HEK293 (cell line): ENCODE results near the gene MT1F.
A peak's percentile ranks its signal among the peaks of the same experiment; 100 is the strongest.

Experiments
- CTCF ChIA-PET: fragments of 350-600 bp; formaldehyde crosslinking; extraction: SDS; loops from one replicate; lab custom pipeline; 2021; ENCODE audit warnings: antibody characterized with exemption; lab: Yijun Ruan, JAX
- POLR2A ChIA-PET: fragments of 300-600 bp; formaldehyde crosslinking; extraction: SDS; loops from one replicate; lab custom pipeline; 2020; ENCODE audit warnings: antibody characterized with exemption, inconsistent platforms; lab: Yijun Ruan, JAX
- H3K27ac ChIP-seq: fragments of 200-500 bp; sonication (Bioruptor generic); 2 replicates; pipeline ENCODE4 v1.5.1; 2014; ENCODE audit warnings: low read depth, low read length, control low read depth, inconsistent platforms; ENCODE audit errors: extremely low read depth
- H3K36me3 ChIP-seq, 2 experiments: fragments of 200-500 bp in 1 of 2; sonication (Bioruptor generic) in 1 of 2; 1 replicate in 1 of 2; 2 replicates in 1 of 2; pipeline ENCODE4 v1.5.1; 2014 to 2017; ENCODE audit warnings: inconsistent platforms in 2 of 2, low read length in 2 of 2; ENCODE audit not compliant: control insufficient read depth in 2 of 2, insufficient read depth in 1 of 2
- H3K4me1 ChIP-seq: fragments of 200-500 bp; sonication (Bioruptor generic); 2 replicates; pipeline ENCODE4 v1.5.1; 2014; ENCODE audit warnings: mild to moderate bottlenecking, low read length, inconsistent platforms; ENCODE audit not compliant: control insufficient read depth, insufficient read depth
- H3K4me3 ChIP-seq: 2 replicates; pipeline ENCODE4 v1.5.1; 2011; ENCODE audit warnings: low read depth, mild to moderate bottlenecking, control low read depth, low read length, moderate library complexity
- H3K9me3 ChIP-seq: fragments of 200-500 bp; sonication (Bioruptor generic); 2 replicates; pipeline ENCODE4 v1.5.1; 2014; ENCODE audit warnings: low read depth, low read length, inconsistent platforms; ENCODE audit not compliant: control insufficient read depth, insufficient read depth
- BCL11A ChIP-seq: fragments of 450-650 bp; formaldehyde crosslinking; IDR thresholded peaks from 2 replicates; pipeline ENCODE4 v1.5.1; 2016; ENCODE audit warnings: low read depth, missing biosample characterization, missing genetic modification characterization
- EGR2 ChIP-seq: fragments of 450-650 bp; formaldehyde crosslinking; IDR thresholded peaks from 2 replicates; pipeline ENCODE4 v1.5.1; 2016; ENCODE audit warnings: low read depth, missing biosample characterization, missing genetic modification characterization
- HOXC10 ChIP-seq: sonication (generic); formaldehyde crosslinking; IDR thresholded peaks from 2 replicates; pipeline ENCODE4 v1.8.1; 2023; ENCODE audit warnings: mild to moderate bottlenecking, missing genetic modification reagents
- MYNN ChIP-seq: fragments of 450-650 bp; formaldehyde crosslinking; IDR thresholded peaks from 2 replicates; pipeline ENCODE4 v1.5.1; 2016; ENCODE audit warnings: missing biosample characterization, missing genetic modification characterization, borderline replicate concordance
- OSR2 ChIP-seq: fragments of 450-650 bp; formaldehyde crosslinking; IDR thresholded peaks from 2 replicates; pipeline ENCODE4 v1.5.1; 2016; ENCODE audit warnings: missing biosample characterization, missing genetic modification characterization
- PRDM10 ChIP-seq: fragments of 450-650 bp; formaldehyde crosslinking; IDR thresholded peaks from 2 replicates; pipeline ENCODE4 v1.5.1; 2016; ENCODE audit warnings: missing biosample characterization, missing genetic modification characterization
- REST ChIP-seq: fragments of 450-650 bp; formaldehyde crosslinking; IDR thresholded peaks from 2 replicates; pipeline ENCODE4 v1.5.1; 2016; ENCODE audit warnings: missing biosample characterization, missing genetic modification characterization
- SETDB1 ChIP-seq: IDR thresholded peaks from one replicate; pipeline ENCODE4 v1.6.1; 2017; ENCODE audit warnings: mild to moderate bottlenecking, low read length, moderate library complexity, mixed read lengths; ENCODE audit not compliant: insufficient read length
- YY2 ChIP-seq: fragments of 450-650 bp; formaldehyde crosslinking; IDR thresholded peaks from 2 replicates; pipeline ENCODE4 v1.5.1; 2016; ENCODE audit warnings: missing biosample characterization, missing genetic modification characterization
- ZBTB11 ChIP-seq: fragments of 450-650 bp; formaldehyde crosslinking; conservative IDR thresholded peaks from 2 replicates; pipeline ENCODE4 v1.5.1; 2016; ENCODE audit warnings: low read depth, missing biosample characterization, missing genetic modification characterization
- ZBTB26 ChIP-seq: fragments of 450-650 bp; formaldehyde crosslinking; optimal IDR thresholded peaks from 2 replicates; pipeline ENCODE3; 2016; ENCODE audit warnings: missing biosample characterization, mild to moderate bottlenecking, missing genetic modification characterization
- ZNF155 ChIP-seq: fragments of 450-650 bp; formaldehyde crosslinking; IDR thresholded peaks from 2 replicates; pipeline ENCODE4 v1.5.1; 2016; ENCODE audit warnings: missing biosample characterization, missing genetic modification characterization
- ZNF16 ChIP-seq: fragments of 450-650 bp; formaldehyde crosslinking; IDR thresholded peaks from 2 replicates; pipeline ENCODE4 v1.5.1; 2016; ENCODE audit warnings: low read depth, missing biosample characterization, missing genetic modification characterization
- ZNF184 ChIP-seq: fragments of 450-650 bp; IDR thresholded peaks from 2 replicates; pipeline ENCODE4 v1.5.1; 2018; ENCODE audit warnings: missing biosample characterization, mild to moderate bottlenecking, missing genetic modification characterization
- ZNF274 ChIP-seq, 2 experiments: fragments of 200-500 bp in 1 of 2; fragments of 450-650 bp in 1 of 2; sonication (Bioruptor generic) in 1 of 2; formaldehyde crosslinking in 1 of 2; IDR thresholded peaks; 2 replicates each; pipeline versions ENCODE4 v1.5.1 to v1.6.1; 2014 to 2016; ENCODE audit warnings: borderline replicate concordance in 1 of 2, inconsistent platforms in 1 of 2, low read length in 1 of 2, missing biosample characterization in 1 of 2, missing genetic modification characterization in 1 of 2
- ZNF529 ChIP-seq: fragments of 450-650 bp; formaldehyde crosslinking; IDR thresholded peaks from 2 replicates; pipeline ENCODE4 v1.5.1; 2017; ENCODE audit warnings: missing genetic modification characterization, missing biosample characterization; ENCODE audit not compliant: insufficient replicate concordance
- ZNF530 ChIP-seq: fragments of 450-650 bp; formaldehyde crosslinking; IDR thresholded peaks from 2 replicates; pipeline ENCODE4 v1.5.1; 2016; ENCODE audit warnings: low read depth, missing biosample characterization, missing genetic modification characterization
- ZNF555 ChIP-seq: fragments of 450-650 bp; formaldehyde crosslinking; conservative IDR thresholded peaks from 2 replicates; pipeline ENCODE4 v1.5.1; 2017; ENCODE audit warnings: missing biosample characterization, mild to moderate bottlenecking, missing genetic modification characterization, inconsistent platforms
- ZNF558 ChIP-seq: fragments of 450-650 bp; formaldehyde crosslinking; IDR thresholded peaks from 2 replicates; pipeline ENCODE4 v1.5.1; 2016; ENCODE audit warnings: missing biosample characterization, missing genetic modification characterization
- ZNF621 ChIP-seq: fragments of 450-650 bp; formaldehyde crosslinking; IDR thresholded peaks from 2 replicates; pipeline ENCODE4 v1.5.1; 2017; ENCODE audit warnings: missing biosample characterization, missing genetic modification characterization
- ZNF785 ChIP-seq: fragments of 450-650 bp; formaldehyde crosslinking; IDR thresholded peaks from 2 replicates; pipeline ENCODE4 v1.5.1; 2016; ENCODE audit warnings: missing biosample characterization, missing genetic modification characterization
- ZNF830 ChIP-seq: fragments of 450-650 bp; IDR thresholded peaks from 2 replicates; pipeline ENCODE4 v1.5.0; 2018; ENCODE audit warnings: missing biosample characterization, missing genetic modification characterization, low read depth, mild to moderate bottlenecking, moderate library complexity
- ZNF843 ChIP-seq: fragments of 450-650 bp; formaldehyde crosslinking; IDR thresholded peaks from 2 replicates; pipeline ENCODE4 v1.5.1; 2016; ENCODE audit warnings: missing biosample characterization, missing genetic modification characterization
- ZXDB ChIP-seq: fragments of 450-650 bp; formaldehyde crosslinking; IDR thresholded peaks from 2 replicates; pipeline ENCODE4 v1.5.1; 2016; ENCODE audit warnings: missing biosample characterization, missing genetic modification characterization

MT1F gene

GRCh38 chr16:56643833-56644232 lies 13.9 kb upstream of the MT1F start:
- no peaks in the 10 kb centered on the region for H3K4me1 ChIP-seq
- no peaks in the 10 kb centered on the region for H3K36me3 ChIP-seq
- ChIA-PET CTCF (interaction anchor here (0.7 kb wide), 1 partner anchor 96 kb away, joined by 5 read pairs; no protein-coding TSS in a partner anchor), POLR2A (interaction anchor here (0.5 to 0.7 kb wide), 2 partner anchors 12 to 316 kb away, joined by 3 to 4 read pairs; no protein-coding TSS in a partner anchor)
- H3K4me3 ChIP-seq = no peak overlapping the region
- H3K9me3 ChIP-seq = no peaks in the 10 kb centered on the region
- no peak overlapping the region for H3K27ac ChIP-seq
- TF ChIP-seq ZNF555 (tag by site-specific recombination) (no peak), ZBTB11 (tag by site-specific recombination) (no peak), ZXDB (no peak), ZNF558 (tag by site-specific recombination) (no peak), REST (tag by site-specific recombination) (peak; percentile 47; the same call in 1 of the 2 replicates), OSR2 (tag by site-specific recombination) (no peak), ZBTB26 (tag by site-specific recombination) (no peak)

GRCh38 chr16:56645311-56645710 lies 12.4 kb upstream of the MT1F start:
- CTCF ChIA-PET = interaction anchor here (1.3 kb wide), 2 partner anchors 57 to 68 kb away, joined by 4 to 5 read pairs; no protein-coding TSS in a partner anchor
- POLR2A ChIA-PET = no interaction called here
- no peak overlapping the region for H3K4me3 ChIP-seq
- H3K27ac ChIP-seq = no peak overlapping the region
- H3K4me1 ChIP-seq = no peaks in the 10 kb centered on the region
- H3K9me3 ChIP-seq = no peaks in the 10 kb centered on the region
- no peaks in the 10 kb centered on the region for H3K36me3 ChIP-seq
- TF ChIP-seq EGR2 (no peak), ZNF843 (tag by site-specific recombination) (no peak), ZNF785 (tag by site-specific recombination) (no peak), ZNF529 (tag by site-specific recombination) (no peak), HOXC10 (no peak), ZNF530 (tag by site-specific recombination) (no peak), SETDB1 (no peak), PRDM10 (no peak), MYNN (tag by site-specific recombination) (no peak), ZNF621 (no peak), YY2 (tag by site-specific recombination) (no peak), ZNF274 (IDR thresholded peaks at IDR 0.05; ENCODE audit: low read length) (no peak), ZNF274 (tag by site-specific recombination; IDR thresholded peaks at IDR 0.05; ENCODE audit: borderline replicate concordance) (no peak), ZNF830 (no peak), BCL11A (tag by site-specific recombination) (no peak), ZNF16 (tag by site-specific recombination) (no peak), ZNF155 (tag by site-specific recombination) (no peak), ZNF184 (tag by site-specific recombination) (no peak)
